Heart left ventricle (tissue), 13 donors: ENCODE results near the gene NFE2L2.
"Not testable (repeated sequence)": the region's sequence is repeated elsewhere in the genome, so short reads cannot be mapped to it uniquely, and the experiment has no call there.

Experiments
- CTCF ChIP-seq, 12 donors: fragments of 200-600 bp; sonication (generic) in 4 of 12; IDR thresholded peaks; one replicate each; pipeline versions ENCODE4 v1.5.0 to v1.8.0; 2018 to 2022; ENCODE audit warnings: antibody characterized with exemption in 12 of 12, mild to moderate bottlenecking in 5 of 12
- POLR2A ChIP-seq, 2 donors: fragments of 450-650 bp; IDR thresholded peaks; one replicate each; pipeline ENCODE4 v1.6.1; 2017; ENCODE audit warnings: antibody characterized with exemption in 2 of 2, mild to moderate bottlenecking in 2 of 2, moderate library complexity in 2 of 2
- donor health status: ischemic (EF 13 %, LVEDD 7.1; RV severe dilation, severe dysfunction).
- donor health status: DM: no; HTN: yes; CAD: no.
- donor health status: DM: no; HTN: no; CAD: no.
- donor health status: ischemic (EF 25% LVEDD 6.9; RV normal size, moderate dysfunction).
- donor health status: ischemic (EF 25% LVEDD 5.7; RV mildly dilated, moderate dysfunction).
- donor health status: ischemic (EF 35%, LVEDD 5.7; RV mildly dilated, moderate dysfunction).
- donor health status: nonischemic (EF 11% LVEDD 7.7; RV severe dilation, severe dysfunction).
- donor health status: DM: yes; HTN: yes; CAD: no.
- donor health status: PGD.
- donor health status: ischemic (EF 29% LVEDD 5.4; RV normal size, mild dysfunction).
- donor health status: nonischemic (EF 23%, LVEDD 6.1; RV moderate dilation, normal function).

- not testable (repeated sequence) for TF ChIP-seq CTCF, POLR2A (IDR thresholded peaks at IDR 0.05)
These were observed 44.7 kb downstream of the NFE2L2 start for GRCh38 chr2:177219787-177220186.
